ENCODE data around the gene PPA2.
A peak's percentile ranks its signal among the peaks of the same experiment; 100 is the strongest.
"Not testable (repeated sequence)": the region's sequence is repeated elsewhere in the genome, so short reads cannot be mapped to it uniquely, and the experiment has no call there.

PPA2 gene

DNA sequence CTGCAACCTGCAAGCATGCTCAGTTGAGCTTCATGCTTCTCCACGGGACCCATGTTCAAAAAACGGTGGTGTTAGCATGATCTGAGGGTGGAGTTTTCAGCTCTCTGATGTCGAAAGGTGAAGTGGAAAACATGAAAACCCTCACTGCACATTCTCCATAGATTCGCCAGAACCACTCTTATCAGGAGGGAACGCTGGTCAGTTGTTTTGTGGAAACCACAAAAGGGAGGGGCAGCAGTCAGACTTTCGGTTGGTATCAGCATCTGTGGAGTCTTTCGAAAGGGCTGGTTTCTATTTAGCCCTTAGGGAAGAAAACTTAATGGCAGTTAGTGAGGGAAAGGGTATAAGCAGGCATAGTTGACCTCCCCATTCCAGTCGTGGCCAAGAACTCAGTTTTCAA lies 12.6 kb downstream of the PPA2 start:
- FAIRE-seq, result peak; percentile 75
- no peak for DNase-seq (ENCODE audit: insufficient read length, low spot score)

DNA sequence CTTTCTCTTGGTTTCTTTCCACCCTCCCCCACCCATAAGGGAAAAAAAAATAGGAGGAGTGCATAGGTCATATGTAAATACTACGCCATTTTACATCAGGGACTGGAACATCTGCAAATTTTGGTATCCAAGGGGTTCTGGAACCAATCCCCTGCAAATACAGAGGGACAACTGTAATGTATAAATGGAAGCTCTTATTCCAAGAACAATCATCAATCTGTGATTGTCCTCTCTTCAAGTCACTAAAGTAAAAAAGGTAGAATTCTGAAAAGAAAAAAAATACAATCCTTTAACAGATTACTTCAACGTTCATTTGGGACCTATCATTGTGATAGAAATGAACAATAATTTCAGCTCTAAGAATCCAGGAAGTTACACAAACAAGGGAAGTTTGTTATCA lies 13.6 kb downstream of the PPA2 start:
- DNase-seq (ENCODE audit: insufficient read length, low spot score) (no peak), FAIRE-seq (no peak)

- DNase-seq (ENCODE audit: insufficient read length, low spot score); FAIRE-seq: not testable (repeated sequence)
These were observed 15.3 kb downstream of the PPA2 start for GRCh38 chr4:105458541-105458940.

DNA sequence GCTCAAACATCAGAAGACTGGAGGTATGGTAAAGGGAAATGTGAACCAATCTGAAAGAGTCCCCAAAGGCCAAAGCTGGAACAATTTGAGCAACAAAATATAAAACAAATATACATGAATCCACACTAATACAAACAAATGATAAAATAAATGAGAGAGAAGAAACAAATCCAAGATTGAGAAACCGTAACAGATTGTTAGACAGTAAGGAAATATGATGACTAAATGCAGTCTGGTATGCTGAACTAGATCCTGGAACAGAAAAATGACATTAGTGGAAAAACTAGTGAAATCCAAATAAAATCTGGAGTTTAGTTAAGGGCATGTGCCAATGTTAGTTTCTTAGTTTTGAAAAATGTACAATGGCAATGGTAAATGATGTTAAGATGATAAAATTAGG lies 15.9 kb downstream of the PPA2 start:
- no peak for FAIRE-seq
- DNase-seq (ENCODE audit: insufficient read length, low spot score), result no peak

GRCh38 chr4:105455998-105456397 lies 17.9 kb downstream of the PPA2 start:
- FAIRE-seq, result peak; percentile 72

GRCh38 chr4:105455182-105455581 lies 18.7 kb downstream of the PPA2 start:
- DNase-seq (ENCODE audit: insufficient read length, low spot score), result no peak
- FAIRE-seq, result peak; percentile 55

More at GRCh38 chr4:105455998-105456397, 17.9 kb downstream of the PPA2 start:
- no peak for DNase-seq (ENCODE audit: insufficient read length, low spot score)

DNA sequence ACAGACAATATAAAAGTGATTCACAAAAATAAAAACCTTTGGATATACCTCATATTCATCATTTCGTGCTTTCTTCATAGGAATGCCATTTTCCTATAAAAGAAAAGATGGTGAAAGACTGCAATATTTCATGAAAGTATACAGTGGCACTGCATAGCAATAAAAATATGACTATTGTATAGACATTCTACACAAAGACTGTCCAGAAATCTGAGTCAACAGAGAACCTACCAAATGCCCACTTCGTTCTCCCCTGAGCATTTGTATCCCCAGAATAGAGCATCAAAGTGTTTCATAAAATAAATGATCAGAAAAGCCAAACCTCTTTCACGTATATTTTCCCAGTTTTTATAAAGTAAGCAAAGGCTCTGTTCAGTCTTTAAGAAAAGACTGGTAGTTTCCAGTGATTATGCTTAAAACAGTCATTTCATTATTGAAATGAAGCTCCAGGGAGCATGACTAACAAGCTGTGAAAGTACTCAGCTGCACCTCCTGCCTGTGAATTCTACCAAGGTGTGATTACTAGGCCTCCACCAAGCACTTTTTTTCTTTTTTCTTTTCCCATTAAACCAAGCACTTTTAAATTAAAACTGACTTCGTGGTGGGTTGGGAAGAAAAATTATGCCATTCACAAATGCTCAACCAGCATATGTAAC lies 20.2 kb downstream of the PPA2 start:
- FAIRE-seq, result peak; percentile 74

GRCh38 chr4:105451346-105451745 lies 22.5 kb downstream of the PPA2 start:
- FAIRE-seq (peak; percentile 28), DNase-seq (ENCODE audit: insufficient read length, low spot score) (no peak)

More for the DNA sequence above, 20.2 kb downstream of the PPA2 start:
- no peak for DNase-seq (ENCODE audit: insufficient read length, low spot score)

DNA sequence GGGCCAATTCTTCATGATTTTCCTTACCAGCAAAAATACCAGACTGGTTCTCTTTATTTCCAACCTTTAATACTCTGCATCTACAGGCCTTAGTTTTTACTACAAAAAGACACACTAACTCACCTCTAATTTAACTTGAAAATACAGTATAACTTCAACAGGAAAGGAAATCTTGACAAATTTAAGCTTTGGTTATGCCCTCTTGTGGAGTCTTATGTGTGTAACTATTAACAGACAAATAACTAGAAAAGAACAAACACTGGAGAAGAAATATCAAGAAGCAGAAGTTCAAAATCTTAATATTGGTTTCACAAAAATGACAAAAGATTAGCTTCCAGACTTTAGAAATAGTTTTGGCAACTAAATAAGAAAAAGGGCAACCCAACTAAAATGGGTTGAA lies 33.0 kb downstream of the PPA2 start:
- FAIRE-seq, result no peak
- no peak for DNase-seq (ENCODE audit: insufficient read length, low spot score)

DNA sequence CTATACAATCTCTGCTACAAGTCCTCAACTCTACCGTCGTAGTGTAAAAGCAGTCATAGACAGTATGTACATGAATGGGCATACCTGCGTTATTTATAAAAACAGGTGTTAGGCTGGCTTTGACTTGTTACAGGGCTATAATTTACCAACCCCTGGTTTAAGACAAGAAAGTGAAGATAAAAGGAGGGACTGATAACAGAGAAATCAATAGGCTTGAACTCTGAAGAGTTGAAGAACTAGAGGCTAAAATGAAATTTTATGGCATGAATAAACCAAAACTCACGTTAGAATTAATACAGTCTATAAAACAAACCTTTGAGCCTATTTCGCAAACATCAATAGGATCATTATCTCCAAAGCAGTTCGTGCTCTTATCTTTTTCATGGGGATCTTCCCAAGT lies 36.2 kb downstream of the PPA2 start:
- DNase-seq (ENCODE audit: insufficient read length, low spot score) (no peak), FAIRE-seq (no peak)

DNA sequence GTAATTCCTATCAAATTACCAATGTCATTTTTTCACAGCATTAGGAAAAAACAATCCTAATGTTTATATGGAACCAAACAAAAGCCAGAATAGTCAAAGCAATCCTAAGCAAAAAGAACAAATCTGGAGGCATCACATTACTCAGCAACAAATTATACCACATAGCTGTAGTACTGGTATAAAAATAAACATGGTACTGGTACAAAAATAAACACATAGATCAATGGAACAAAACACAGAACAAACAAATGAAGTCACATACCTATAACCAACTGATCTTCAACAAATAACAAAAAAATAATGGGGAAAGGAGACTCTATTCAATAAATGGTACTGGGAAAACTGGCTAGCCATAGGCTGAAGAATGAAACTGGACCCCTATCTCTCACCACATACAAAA lies 37.4 kb downstream of the PPA2 start:
- no peak for DNase-seq (ENCODE audit: insufficient read length, low spot score)
- FAIRE-seq, result peak; percentile 28

GRCh38 chr4:105434940-105435339 lies 38.9 kb downstream of the PPA2 start:
- FAIRE-seq, result no peak
- DNase-seq (ENCODE audit: insufficient read length, low spot score), result no peak

DNA sequence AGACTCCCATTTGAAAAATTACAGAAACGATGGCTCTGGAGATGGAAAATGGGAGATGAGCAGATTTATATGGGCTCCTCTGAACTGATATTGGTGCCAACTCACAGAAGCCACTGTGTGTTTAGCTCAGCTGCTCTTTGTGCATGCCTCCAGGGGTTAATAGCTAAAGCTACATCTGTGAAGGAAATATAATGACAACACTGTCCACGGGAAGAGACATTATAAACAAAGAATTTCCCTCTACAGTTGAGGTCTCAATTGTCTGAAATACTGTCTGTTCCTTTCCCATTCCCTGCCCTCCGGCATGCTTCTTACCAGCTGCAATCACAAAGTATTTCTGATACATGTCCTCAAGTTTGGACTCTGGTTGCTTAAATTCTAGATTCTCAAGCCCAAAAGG lies 40.4 kb downstream of the PPA2 start:
- no peak for DNase-seq (ENCODE audit: insufficient read length, low spot score)
- no peak for FAIRE-seq

GRCh38 chr4:105432438-105432837 lies 41.4 kb downstream of the PPA2 start:
- no peak for DNase-seq (ENCODE audit: insufficient read length, low spot score)
- FAIRE-seq, result no peak

DNA sequence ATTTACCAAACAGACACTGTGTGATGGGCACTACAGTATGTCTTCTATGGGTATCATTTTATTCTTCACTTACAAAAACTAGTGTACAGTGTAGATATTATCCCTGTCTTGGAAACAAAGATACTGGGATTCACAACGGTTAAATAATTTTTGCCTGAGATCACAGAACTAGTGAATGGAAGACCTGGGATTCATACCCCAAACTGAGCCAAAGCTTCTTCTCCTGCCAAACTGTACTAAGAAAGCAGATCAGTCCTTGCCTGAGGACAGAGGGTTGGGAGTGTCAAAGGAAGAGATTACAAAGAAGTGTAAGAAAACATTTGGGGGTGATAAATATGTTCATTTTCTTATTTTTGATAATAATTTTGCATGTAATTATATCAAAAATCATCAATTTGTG lies 43.1 kb downstream of the PPA2 start:
- FAIRE-seq, result no peak

GRCh38 chr4:105426187-105426897 lies 47.5 kb downstream of the PPA2 start:
- DNase-seq (ENCODE audit: insufficient read length, low spot score) (no peak), FAIRE-seq (no peak)

More for the DNA sequence above, 43.1 kb downstream of the PPA2 start:
- DNase-seq (ENCODE audit: insufficient read length, low spot score), result no peak

GRCh38 chr4:105422207-105422920 lies 51.5 kb downstream of the PPA2 start:
- DNase-seq (ENCODE audit: insufficient read length, low spot score), result no peak
- FAIRE-seq, result no peak

DNA sequence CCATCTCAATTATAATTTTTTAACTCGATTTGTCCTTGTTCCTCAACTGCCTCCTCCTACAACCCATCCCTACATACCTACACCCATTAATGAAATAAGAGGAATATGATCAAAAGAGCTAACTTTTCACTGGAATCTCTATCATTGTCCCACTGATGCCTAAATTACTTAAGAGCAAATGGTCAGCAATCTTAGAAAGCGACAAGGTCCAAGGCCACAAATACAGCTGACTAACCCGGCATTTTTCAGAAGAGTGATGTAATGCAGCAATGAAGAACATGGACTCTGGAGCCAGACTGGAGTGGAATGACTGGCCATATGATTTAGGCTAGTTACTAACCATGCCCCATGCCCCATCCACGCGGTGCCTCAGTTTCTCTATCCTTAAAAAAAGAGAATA lies 56.2 kb downstream of the PPA2 start:
- DNase-seq (ENCODE audit: insufficient read length, low spot score) (no peak), FAIRE-seq (no peak)

DNA sequence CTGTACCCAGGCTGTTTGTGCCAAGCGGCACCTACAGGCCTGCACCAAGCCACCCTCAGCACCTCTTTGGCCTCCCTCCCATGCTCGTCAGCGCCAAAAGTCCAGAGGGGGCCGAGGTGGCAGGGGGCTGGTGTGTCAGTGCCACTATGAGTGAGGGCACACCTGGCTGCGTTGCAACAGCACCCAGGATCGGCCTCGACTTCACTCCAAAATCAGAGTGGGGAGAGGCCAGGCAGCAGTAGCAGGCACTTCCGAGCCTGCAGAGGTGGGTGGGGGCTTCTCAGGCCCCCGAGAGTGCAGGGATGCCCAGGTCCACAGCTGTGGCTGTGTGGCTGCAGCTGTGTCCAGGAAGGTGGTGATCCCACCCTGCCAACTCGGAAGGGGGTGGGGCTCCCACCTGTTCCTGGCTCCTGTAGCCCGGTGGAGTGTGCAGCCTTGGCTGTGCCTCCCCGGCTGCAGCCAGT lies 58.5 kb downstream of the PPA2 start:
- no peak for FAIRE-seq
- DNase-seq (ENCODE audit: insufficient read length, low spot score), result no peak

- FAIRE-seq (no peak), DNase-seq (ENCODE audit: insufficient read length, low spot score) (no peak)
These were observed 59.5 kb downstream of the PPA2 start for GRCh38 chr4:105414316-105414715.

DNA sequence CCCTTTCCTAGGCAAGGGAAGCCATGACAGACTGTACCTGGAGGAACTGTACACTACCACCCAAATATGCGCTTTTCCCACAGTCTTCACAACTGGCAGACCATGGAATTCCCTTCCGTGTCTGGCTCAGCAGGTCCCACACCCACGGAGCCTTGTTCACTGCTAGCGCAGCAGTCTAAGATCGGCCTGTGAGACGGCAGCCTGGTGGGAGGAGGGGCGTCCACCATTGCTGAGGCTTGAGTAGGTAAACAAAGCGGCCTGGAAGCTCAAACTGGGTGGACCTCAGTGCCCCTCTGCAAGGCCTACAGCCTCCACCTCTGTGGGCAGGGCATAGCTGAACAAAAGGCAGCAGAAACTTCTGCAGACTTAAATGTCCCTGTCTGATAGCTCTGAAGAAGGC lies 64.7 kb downstream of the PPA2 start:
- not testable (repeated sequence) for FAIRE-seq

More for the DNA sequence above, 64.7 kb downstream of the PPA2 start:
- not testable (repeated sequence) for DNase-seq (ENCODE audit: insufficient read length, low spot score)

All from GM19239 (cell line).